K562 (cell line): ENCODE measurements around the gene STIL. TPM values are rescaled to one million over a fixed set of nuclear protein-coding genes. Genes with fewer than 3 reads are reported as not detected.

ENCODE experiments used
- FOXJ3 ChIP-seq: sonication (generic); formaldehyde crosslinking; IDR thresholded peaks from 2 replicates; pipeline ENCODE4 v1.4.0; 2020; ENCODE audit warnings: mild to moderate bottlenecking, missing genetic modification reagents
- JUNB ChIP-seq: fragments of 450-650 bp; formaldehyde crosslinking; conservative IDR thresholded peaks from 2 replicates; pipeline ENCODE4 v1.4.0; 2020; ENCODE audit warnings: mild to moderate bottlenecking
- MGA ChIP-seq: fragments of 450-650 bp; IDR thresholded peaks from 2 replicates; pipeline ENCODE4 v1.6.1; 2016; ENCODE audit warnings: mild to moderate bottlenecking, moderate library complexity
- MLX ChIP-seq, 2 experiments: fragments of 450-650 bp in 1 of 2; sonication (generic) in 1 of 2; formaldehyde crosslinking; conservative IDR thresholded peaks; 2 replicates each; pipeline versions ENCODE4 v1.4.0 to v1.8.1; 2020 to 2022; ENCODE audit warnings: mild to moderate bottlenecking in 1 of 2, missing genetic modification reagents in 1 of 2
- RFX1 ChIP-seq: fragments of 450-650 bp; IDR thresholded peaks from 2 replicates; pipeline ENCODE4 v1.6.1; 2016; ENCODE audit warnings: mild to moderate bottlenecking, moderate library complexity
- SAFB ChIP-seq: fragments of 200-400 bp; formaldehyde crosslinking; IDR thresholded peaks from 2 replicates; pipeline ENCODE4 v1.6.1; 2017; ENCODE audit warnings: low read depth, low read length, borderline replicate concordance
- ZNF140 ChIP-seq: fragments of 250-450 bp; sonication (Bioruptor Pico); IDR thresholded peaks from 2 replicates; pipeline ENCODE4 v1.8.0; 2021; ENCODE audit warnings: moderate library complexity, mild to moderate bottlenecking, inconsistent platforms
- ZNF197 ChIP-seq: fragments of 200-800 bp; sonication (Bioruptor generic); IDR thresholded peaks from 2 replicates; pipeline ENCODE4 v1.6.1; 2016; ENCODE audit warnings: low read depth, missing genetic modification characterization, missing compliant biosample characterization
- ZNF232 ChIP-seq: sonication (generic); formaldehyde crosslinking; IDR thresholded peaks from 2 replicates; pipeline ENCODE4 v1.8.0; 2022; ENCODE audit warnings: mild to moderate bottlenecking, missing genetic modification reagents
- polyA plus RNA-seq, 8 experiments: library from polyadenylated mRNA; depleted of rRNA in 4 of 8; stranded (reverse) in 5 of 8; unstranded in 3 of 8; fragments of >200 nt; fragmentation: Nextera tagmentation in 2 of 8; fragmentation: Illumina TruSeq in 1 of 8; extraction: Ambion mirVana in 2 of 8; extraction: Trizol in 1 of 8; gene quantifications; 2 replicates each; pipeline versions ENCODE4 v1.2.1 to v1.2.3, GENCODE V29; 2011 to 2014; ENCODE audit warnings: inconsistent platforms in 1 of 8, missing spikeins in 1 of 8
- total RNA-seq, 7 experiments: library from RNA; depleted of rRNA in 6 of 7; stranded (reverse); fragments of >200 nt in 6 of 7; fragmentation: Illumina TruSeq in 2 of 7; extraction: Trizol in 2 of 7; gene quantifications; 2 replicates each; pipeline versions ENCODE4 v1.2.1 to v1.2.3, GENCODE V29; 2011 to 2021; ENCODE audit warnings: low replicate concordance in 1 of 7
- TF ChIP-seq, protein P1 (sequence below), 3 experiments: IDR thresholded peaks in 2 of 3; conservative IDR thresholded peaks in 1 of 3; 2 replicates each; pipeline ENCODE4 v1.5.1; 2011 to 2012; ENCODE audit warnings: low read length in 3 of 3, mild to moderate bottlenecking in 3 of 3, control low read depth in 2 of 3, improper control_type of control experiment in 1 of 3, inconsistent platforms in 1 of 3, low read depth in 1 of 3, mixed read lengths in 1 of 3, moderate library complexity in 1 of 3; ENCODE audit not compliant: insufficient read depth in 2 of 3
- TF ChIP-seq, protein P2 (sequence below): fragments of 450-650 bp; formaldehyde crosslinking; IDR thresholded peaks from 2 replicates; pipeline ENCODE4 v1.4.0; 2022; ENCODE audit warnings: missing genetic modification characterization

Gene STIL
- total and polyA plus RNA-seq, 9 of the 15 experiments (the other 6 are each of a cell fraction or from before 2014, with no cell fraction given) = 10.5 to 77.4 (median 39.6) TPM

DNA sequence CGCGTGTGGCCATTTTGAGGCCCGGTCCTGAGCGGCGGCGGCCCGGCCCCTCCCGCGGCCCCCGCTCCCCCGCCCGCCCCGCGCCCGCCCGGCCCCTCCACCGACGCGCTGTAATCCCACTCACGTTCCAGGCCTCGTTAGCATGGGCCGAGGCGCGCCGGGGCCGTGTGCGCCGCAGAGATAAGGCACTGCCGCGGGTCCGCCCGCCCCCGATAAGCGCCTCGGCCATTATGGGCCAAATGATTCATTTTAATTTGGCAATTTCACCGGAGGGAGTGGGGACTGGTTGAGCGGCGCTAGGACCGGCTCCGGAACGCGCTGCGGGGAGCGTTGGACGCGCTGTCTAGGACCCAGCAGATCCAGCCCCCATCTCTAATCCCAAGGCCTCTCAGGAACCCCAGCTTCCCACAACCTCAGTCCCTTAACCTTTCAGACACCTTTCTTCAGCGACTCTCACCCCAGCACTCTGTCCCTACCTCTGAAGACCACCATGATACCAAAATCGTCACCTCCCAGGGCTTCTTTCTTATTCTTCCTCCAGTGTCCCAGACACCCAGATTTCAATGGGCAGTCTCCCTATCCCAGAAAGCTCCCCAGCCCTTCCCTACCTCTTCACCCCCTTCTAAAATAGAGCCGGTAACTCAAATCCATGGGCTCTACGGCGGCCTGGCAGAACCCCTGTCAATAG is 81.6 kb downstream of the STIL start, which contains the start of gene TAL1 (continued):
- TF ChIP-seq JUNB (CRISPR knock-in tag) (no peak), ZNF232 (no peak), ZNF140 (no peak), MLX (CRISPR knock-in tag; conservative IDR thresholded peaks at IDR 0.05) (no peak), RFX1 (no peak), MGA (no peak), ZNF197 (CRISPR knock-in tag) (peak; percentile 94), FOXJ3 (no peak), SAFB (no peak)
- TF ChIP-seq, protein P1, sequence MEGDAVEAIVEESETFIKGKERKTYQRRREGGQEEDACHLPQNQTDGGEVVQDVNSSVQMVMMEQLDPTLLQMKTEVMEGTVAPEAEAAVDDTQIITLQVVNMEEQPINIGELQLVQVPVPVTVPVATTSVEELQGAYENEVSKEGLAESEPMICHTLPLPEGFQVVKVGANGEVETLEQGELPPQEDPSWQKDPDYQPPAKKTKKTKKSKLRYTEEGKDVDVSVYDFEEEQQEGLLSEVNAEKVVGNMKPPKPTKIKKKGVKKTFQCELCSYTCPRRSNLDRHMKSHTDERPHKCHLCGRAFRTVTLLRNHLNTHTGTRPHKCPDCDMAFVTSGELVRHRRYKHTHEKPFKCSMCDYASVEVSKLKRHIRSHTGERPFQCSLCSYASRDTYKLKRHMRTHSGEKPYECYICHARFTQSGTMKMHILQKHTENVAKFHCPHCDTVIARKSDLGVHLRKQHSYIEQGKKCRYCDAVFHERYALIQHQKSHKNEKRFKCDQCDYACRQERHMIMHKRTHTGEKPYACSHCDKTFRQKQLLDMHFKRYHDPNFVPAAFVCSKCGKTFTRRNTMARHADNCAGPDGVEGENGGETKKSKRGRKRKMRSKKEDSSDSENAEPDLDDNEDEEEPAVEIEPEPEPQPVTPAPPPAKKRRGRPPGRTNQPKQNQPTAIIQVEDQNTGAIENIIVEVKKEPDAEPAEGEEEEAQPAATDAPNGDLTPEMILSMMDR (IDR thresholded peaks at IDR 0.05 in 2 of 3, conservative IDR thresholded peaks at IDR 0.05 in 1 of 3; ENCODE audit: insufficient read depth in 2 of 3, low read depth in 1 of 3, low read length in 3 of 3) = no peak
- TF ChIP-seq, protein P2, sequence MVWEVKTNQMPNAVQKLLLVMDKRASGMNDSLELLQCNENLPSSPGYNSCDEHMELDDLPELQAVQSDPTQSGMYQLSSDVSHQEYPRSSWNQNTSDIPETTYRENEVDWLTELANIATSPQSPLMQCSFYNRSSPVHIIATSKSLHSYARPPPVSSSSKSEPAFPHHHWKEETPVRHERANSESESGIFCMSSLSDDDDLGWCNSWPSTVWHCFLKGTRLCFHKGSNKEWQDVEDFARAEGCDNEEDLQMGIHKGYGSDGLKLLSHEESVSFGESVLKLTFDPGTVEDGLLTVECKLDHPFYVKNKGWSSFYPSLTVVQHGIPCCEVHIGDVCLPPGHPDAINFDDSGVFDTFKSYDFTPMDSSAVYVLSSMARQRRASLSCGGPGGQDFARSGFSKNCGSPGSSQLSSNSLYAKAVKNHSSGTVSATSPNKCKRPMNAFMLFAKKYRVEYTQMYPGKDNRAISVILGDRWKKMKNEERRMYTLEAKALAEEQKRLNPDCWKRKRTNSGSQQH = no peak
